ENCODE data around the gene TMIE.

The TMIE gene, protein sequence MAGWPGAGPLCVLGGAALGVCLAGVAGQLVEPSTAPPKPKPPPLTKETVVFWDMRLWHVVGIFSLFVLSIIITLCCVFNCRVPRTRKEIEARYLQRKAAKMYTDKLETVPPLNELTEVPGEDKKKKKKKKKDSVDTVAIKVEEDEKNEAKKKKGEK

DNA sequence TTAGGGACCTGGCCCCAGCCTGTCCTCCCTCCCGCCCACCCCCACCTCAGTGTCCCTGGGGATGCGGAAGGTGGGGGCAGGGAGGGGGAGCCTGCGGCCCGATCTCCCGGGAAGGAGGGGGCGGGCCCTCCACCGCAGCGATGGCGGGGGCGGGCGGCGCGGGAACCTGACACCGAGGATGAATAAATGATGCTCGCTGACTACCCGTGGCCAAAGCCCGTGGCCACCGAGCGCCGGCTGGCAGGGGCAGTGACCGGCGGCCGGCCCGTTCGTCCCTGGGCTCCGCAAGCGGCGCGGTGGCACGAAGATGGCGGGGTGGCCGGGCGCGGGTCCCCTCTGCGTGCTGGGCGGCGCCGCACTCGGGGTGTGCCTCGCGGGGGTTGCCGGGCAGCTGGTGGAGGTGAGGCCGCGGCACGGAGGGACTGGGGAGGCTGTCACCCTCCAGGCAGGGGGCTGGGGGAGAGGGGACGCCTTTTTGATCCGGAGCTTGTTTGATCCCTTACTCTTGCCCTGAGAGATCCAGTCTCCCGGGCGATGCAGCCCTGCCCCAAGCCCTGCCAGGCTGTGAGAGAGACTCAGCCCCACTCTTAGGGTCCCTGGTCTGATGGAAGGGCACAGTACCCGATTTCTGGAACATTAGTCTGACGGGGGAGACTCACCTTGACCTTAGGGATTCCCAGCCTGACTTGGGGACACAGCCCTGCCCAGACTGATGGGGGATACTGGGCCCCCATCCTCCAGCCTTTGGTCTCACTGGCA, at the start of gene TMIE:
Gene TMIE (plus strand): TSS at position 212 of the 759 bp plus-strand sequence. CDS start 96 bp downstream, at position 308.
- peak; percentile 41 for DNase-seq

DNA sequence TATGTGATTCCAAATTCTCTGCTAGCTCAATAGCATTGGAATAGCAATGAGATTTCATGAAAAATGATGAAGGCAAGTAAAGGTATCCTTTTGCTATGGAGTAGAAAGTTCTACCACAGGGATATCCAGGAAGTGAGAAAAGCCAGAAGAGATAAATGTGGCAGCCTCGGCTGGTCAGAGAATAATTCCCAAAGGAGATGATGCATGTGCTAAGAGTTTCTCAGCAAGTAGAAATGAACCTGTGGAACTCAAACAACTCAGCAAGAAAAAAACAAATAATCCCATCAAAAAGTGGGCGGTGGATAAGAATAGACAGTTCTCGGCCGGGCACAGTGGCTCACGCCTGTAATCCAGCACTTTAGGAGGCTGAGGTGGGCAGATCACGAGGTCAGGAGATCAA, 45.9 kb upstream of the TMIE start:
- no peak for DNase-seq

DNA sequence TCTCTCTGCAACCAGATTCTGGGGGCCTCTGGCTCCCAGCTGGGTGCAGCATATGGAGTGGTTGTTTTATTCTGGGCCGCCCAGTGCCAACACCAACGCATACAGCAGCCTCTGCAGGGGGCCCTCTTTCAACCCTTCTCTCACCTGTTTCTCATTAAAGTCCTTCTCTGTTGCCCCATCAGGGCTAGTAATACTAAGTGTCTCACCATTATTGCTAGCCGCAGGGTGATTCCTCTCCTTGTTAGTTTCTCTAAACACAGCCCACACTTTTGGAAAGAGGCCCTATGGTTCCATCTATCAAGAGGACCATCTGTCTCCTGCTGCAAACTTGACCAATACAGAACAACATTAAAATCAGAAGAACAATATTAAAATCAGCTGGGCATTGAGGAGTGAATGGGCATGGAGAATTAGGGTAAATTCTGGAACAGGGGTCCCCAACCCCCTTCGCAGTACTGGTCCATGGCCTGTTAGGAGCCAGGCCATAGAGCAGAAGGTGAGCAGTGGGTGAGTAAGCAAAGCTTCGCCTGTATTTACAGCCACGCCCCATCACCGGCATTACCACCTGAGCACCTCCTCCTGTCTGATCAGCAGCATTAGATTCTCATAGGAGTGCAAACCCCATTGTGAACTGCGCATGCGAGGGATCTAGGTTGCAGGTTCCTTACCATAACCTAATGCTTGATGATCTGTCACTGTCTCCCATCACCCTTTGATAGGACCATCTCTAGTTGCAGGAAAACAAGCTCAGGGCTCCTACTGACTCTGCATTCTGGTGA, 44.2 kb upstream of the TMIE start:
- no peak for DNase-seq

DNA sequence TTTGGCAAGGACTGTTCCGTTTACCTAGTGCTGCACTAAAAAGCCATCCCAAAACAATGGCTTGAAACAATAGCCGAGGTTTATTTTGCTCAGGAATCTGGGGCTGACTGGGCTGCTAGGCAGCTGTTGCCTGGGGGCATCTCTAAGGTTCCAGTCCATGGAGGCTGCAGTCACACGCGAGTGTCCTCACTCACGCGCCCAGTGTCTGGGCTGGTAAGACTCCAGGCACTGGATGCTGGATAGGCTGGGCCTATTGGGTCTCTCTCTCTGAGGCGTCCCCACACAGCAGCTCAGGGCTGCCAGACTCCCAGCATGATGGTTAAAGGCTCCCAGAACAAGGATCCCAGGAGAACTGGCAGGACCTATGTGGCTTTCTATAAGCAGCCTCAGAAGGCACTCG, 41.9 kb upstream of the TMIE start:
- DNase-seq = no peak

DNA sequence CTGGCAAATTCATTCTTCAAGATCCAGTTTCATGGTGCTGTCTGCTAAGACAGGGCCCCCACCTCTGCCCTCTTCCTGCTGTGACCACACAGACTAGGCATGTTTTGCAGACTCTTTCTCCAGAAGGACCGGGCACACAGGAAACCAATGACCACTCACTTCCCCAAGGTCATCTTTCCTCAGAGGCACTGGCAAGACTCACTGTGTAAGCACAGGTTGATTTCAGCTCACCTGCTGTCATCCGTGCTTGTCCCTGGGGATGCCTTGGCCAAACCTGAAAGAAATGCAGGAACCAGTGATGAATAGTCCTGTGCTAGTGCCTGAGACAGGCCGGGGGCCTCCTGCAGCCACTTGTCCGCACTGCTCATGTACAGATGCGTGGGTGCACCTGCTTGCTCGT, 41.2 kb upstream of the TMIE start:
- no peak for DNase-seq

DNA sequence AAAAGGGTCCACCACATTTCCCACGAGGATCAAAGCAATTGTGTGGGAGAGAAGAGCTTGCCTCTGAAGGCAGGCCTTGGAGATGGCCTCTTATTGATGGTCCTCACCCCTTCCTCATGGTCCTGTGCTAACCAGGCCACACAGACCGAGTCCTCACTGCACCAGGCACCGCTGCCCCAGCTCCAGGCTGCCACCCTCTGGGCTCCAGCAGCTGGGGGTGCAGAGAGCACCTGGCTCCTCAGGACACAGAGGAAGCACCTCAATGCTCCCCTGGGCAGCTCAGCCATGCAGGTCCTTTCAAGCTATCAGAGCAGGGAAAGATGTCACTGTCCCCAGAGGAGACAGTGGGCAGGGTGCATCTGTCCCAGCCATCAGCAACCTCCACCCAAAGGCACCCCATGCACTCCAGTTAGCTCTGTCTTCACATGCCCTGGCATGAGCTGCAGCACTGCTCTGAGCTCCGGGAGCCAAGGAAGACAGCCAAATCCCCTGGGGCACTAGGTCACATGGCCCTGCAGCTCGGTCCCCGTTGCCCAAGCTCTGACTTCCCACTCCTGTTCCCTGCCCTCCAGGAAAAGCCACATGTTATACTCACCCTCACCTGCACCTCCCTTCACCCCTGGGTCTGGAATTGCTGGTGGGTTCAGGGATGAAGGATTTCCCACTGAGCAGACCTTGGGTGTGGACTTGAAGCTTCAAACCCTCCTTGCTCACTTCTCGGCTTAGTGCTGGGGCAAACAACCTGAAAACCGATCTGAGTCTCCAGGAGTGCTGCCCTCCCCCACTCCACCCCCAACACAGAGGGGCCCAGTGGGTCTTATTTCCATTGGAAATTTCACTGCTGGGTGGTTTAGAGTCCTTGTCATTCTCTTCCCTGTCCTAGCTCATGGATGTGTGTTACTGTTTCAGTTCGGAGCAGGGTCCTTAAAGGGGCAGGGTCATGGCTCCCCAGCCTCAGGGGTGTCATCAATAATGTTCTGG, 40.4 kb upstream of the TMIE start:
- no peak for DNase-seq

DNA sequence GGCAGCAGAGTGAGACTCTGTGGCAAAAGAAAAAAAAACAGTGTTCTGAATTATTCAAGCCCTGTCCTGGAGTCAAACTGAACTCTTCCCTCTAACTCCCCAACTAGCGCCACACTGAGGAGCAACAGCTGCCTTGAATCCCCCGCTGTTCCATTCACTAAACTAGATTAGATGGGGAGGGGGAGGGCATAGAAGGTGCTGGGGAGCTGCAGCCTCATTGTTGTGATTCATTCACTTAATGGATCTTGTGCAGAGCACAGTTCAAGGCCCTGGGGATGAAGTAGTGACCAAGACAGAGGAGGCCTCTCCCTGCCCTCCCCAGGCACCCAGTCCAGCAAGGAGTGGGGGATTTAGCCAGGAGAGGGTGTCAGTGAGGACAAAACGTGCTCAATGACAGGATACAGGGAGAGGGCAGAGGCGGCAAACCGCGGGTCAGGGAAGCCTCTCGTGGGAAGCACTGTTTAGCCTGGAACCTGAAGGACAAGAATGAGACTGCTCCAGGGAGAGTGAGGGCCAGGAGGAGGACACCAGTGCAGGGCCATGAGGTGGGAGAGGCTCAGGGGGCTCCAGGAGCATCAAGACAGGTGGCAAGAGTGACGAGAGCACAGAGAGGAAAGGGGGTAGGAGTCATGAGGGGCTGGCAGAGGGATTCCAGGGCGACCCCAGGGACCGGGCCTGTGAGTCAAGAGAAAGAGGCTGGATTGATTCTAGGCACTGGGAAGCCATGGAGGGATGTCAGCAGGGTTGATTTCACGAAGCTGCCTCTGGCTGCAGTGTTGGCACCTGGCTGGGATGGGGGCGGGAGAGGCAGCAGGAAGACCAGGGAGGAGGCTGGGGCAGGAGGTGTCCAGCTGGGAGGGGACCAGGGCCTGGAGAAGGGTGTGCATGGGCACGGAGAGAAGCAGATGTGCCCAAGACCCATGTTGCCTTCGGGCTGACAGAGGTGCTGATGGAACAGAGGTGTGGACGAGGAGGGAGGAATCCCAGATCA, 39.1 kb upstream of the TMIE start:
- DNase-seq = no peak

DNA sequence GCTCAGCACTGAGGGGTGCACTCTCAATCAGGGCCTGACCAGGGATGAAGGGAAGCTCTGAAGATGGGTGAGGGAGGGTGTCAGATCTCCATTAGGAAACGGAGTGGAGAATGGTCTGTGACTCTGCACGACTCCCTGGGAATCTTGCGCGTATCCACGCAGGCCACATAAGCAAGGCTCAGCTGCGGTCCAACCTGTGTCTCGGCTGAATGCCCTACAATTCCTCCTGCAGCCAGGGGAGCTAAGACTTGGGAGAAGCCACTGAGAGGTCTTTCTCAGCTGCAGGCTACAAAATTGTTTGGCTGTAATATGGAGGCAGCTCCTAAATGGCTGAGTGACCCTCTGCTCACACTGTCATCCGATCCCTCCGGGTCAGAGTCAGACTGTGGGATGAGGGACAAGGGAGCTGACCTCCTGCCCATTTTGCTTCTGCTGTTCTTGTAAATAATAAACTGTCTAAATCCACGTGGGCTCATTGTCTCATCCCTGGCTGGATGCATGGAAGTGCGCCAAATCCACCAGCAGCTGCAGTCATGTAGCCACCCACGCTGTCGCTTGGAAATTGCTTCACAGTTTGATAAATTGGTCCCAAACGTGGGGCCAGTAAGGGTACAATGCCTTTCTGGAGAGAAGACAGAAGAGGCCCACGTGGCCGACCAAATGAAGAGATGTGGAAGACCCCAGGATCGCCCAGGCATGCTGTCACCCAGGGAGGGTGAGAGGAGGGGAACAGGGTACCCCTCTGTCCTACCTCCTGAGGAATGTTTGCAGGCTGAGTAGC, 38.2 kb upstream of the TMIE start:
- peak; percentile 13 for DNase-seq

DNA sequence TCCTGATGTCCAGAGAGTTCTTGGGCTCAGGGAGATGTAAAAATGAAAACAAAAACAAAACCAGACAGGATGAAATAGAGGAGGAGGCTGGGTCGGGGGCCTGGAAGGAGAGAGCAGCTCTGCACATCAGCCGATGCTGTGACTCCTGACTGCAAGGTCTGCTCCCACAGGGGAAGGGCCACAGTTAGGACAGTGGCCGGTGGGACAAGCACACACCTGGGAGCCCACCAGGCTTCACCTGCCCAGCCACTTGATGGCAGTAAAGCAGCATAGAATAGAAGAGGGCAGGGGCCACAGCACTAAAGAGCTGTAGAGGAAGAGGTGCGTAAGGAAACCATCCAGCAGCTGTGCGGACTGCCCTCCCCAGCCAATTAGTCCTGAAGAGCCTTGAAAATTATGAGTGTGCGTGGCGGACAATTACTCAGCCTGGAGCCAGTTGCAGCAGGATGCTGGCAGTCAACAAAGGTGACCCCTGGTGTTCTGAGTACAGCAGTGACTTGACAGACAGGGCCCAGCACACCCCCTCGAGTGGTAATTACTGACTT, 37.5 kb upstream of the TMIE start:
- DNase-seq = no peak

DNA sequence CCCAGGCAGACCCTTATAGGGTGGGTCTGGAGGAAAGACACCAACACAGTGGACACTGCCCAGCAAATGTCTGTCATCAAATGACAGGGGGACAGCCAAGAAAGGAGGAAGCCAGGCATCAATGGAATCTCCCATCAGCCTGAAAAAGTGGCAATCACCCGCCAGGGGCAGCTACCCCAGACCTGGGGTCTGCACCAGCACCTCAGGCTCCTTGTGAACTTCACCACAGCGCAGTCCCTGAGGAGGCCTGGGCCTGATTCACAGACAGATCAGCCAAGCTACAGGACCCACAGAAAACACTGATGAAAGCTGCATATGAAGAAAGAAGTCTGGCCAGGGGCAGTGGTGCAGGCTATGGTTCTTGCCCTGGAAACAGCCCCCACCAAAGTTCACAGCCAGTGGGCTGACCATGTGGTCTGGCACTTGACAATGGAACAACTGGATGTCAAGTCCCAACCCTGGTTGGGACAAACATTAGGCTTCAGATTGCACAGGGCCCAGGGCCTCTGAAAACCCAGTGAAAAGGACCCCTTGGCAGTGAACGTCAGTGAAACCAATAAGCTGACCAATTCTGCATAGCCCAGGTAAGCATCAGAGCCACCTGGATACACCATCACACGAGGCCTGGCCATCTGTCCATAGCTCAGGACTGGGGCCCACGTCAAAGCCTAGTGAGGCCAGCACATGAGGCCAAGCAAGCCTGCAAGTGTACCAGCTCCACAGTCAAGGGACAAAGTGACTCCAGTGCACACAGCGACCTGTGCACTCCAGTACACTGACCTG, 36.8 kb upstream of the TMIE start:
- no peak for DNase-seq

DNA sequence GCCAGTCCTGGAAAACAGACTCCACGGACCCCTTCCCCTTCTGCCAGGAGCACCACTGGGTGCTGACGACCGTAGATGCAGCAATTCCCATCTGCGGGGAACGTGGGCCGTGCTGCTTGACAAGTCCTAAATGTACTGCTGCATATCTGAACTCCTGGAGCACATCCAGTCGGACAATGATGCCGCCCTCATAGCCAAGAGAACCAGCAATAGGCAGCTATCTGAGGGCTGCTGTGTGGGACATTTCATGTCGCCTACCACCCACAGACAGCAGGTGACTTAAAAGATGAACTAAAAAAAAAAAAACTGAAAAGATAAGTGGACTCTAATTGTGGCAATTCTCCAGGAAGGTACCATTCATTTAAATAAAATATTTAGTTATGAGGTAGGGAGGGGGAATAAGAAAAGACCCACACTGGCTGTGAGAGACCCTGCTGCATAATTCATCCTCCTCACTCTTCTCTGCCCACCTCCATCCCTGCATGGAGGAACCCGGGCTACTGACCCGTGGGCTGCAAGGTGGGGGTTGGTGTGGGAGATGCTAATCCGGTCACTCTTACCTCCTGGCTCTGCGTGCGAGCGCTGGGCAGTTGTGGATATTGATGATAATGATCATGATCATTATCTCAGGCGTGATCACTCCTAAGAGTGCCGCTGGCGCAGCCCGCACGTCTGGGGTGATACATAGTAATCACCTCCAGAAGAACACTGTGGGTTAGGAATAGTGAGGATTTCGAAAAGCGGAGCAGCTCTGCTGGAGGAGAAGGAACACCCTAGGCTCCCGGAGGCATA, 36.0 kb upstream of the TMIE start:
- no peak for DNase-seq

DNA sequence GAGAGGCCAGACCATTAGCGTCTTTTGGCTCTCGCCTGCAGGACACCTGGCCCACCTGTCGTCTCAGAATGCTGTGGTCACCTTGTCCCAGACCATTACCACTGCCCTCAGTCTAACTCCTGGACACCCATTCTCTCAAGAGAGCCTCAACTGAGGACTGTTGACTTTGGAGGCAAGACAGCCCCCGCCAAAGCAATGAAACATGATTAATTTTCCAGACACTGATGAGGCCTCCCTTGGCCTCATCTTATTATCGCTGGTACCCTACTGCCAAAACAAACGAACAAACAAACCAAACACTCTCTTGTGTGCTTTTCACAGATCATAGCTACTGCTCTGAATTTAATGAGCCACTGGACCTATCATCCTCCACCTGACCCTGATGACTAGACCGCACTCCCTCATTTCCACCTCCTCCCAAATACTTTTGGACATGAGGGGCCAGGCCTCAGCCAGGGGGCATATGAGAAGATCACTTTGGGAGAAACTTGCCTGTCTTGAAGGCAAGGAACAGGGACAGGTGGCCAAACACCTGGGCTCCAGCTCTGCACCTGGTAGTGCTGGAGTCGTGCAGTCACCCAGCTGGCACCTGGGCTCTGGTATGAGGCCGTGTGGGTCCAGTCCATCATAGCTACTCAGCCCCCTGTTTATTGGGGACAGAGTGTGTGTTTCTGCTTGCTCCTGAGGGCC, 35.3 kb upstream of the TMIE start:
- DNase-seq = no peak

DNA sequence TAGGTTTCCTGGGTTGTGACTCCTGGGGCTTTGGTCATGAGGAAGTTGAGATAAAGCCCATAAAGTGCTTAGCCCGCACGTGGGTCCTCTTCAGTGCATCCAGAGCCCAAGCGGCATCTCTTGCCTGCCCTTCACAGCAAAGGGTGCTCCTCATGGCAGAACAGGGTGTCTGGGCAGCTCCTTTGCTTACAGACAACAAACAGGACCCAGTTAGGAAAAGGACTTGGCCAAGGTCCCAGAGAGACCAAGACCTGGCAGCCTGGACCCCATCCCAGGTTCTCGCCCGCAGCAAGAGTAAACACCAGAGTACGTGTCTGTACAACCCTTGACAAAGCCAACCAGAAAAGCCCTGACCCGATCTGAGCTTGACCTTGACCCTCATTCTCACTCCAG, 34.7 kb upstream of the TMIE start:
- no peak for DNase-seq

DNA sequence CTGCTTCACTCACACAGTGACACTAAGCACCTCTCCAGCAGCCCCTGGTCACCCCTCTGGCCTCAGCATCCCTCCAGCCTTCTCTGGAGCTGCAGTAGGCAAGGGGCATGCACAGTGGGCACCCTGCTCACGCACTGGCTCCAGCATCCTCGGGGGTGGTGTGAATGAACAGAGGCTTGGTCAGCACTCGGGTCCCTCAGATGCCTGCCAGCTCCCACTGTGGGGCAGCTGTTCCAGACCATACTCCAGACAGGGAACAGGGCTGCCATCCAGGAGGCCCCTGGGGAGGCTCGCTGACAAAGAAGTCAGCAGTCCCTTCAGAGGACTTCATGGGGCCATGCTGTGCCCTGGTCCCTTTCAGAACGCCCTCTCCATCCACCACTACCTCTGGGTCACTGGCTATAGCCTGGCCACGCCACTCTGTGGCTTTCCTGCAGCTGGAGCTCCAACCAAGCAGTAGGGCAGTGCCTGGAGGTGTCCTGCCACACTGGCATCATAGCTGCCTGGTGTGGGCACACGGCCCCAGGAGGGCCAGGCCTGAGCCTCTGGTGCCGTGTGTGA, 34.1 kb upstream of the TMIE start:
- DNase-seq = no peak

DNA sequence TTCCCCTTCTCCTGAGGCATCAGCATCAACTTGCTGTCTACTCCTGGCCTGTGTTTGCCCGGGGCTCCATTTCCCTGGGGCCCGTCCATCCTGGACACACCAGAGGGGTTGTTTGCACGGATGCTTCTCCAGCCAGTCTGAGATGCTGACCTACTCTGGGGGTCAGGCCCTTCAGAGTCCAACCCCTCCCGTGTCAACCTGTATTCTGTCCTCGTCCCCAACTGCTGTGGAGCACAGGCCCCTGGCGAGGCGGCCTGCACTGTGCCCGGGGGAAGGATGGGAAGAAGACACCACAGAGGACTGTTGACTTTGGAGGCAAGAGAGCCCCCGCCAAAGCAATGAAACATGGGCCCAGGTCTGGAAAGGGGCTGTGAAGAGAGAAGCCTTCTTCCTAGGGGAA, 33.5 kb upstream of the TMIE start:
- DNase-seq = no peak

DNA sequence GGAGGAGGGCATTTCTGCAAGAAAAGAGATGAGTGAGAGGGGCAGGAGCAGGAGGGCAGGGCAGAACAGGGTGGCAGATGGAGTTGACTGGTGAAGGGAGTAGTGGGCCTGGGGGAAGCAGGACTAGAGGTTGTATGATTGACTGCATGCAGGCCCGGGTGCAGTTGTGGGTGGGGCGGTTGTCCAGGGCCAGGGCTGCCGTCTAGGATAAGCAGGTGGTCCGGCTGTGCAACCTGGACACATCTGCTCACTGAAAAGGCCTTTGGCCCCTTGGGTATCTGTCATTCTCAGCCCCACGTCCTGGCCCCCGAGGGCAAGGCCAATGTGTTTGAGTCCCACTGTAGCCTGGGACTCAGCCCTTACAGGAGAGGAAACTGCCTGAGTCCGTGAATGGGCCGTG, 33.1 kb upstream of the TMIE start:
- DNase-seq = no peak

DNA sequence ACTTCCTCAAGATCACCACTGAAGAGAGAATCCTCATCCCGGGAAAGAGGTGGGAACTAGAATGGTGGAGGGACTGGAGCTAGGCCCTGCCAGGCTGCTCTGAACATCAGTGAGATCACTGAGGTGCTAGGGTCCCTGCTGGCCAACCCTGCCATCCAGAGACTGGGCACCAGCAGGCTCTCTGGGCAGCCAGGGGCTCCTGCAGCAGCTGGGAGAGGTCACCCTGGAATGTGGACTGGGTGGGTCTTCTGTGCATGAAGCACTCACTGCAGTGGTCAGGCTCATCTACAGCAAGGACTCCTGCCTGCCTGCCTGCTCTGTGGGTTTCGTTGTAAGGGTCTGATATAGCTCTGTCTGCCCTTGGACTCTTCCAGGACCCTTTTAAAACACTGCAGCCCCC, 32.6 kb upstream of the TMIE start:
- no peak for DNase-seq
